GM12878 (cell line): ENCODE results near the gene SH2B2. TPM values are rescaled to one million over a fixed set of nuclear protein-coding genes. Genes with fewer than 3 reads are reported as not detected.

Experiments used
- ATAC-seq: fragments of 200-7000 bp; cut with Tn5 transposase; 3 replicates; pipeline ENCODE4 v1.9.1; 2020; ENCODE audit warnings: mild to moderate bottlenecking, moderate library complexity
- BruUV-seq: library from RNA; stranded (reverse); fragments of 400-500 nt; replicated peaks from 2 replicates; lab custom pipeline; 2021; lab: Mats Ljungman, UMichigan
- CTCF ChIA-PET: fragments of 300-600 bp; sonication (Branson Sonifier 250); formaldehyde crosslinking; extraction: SDS; loops from one replicate; lab custom pipeline; 2021; ENCODE audit warnings: inconsistent platforms; lab: Yijun Ruan, JAX
- POLR2A ChIA-PET: fragments of 350-600 bp; formaldehyde crosslinking; extraction: SDS; loops from one replicate; lab custom pipeline; 2021; ENCODE audit warnings: inconsistent platforms; lab: Charles Lee
- RAD21 ChIA-PET: fragments of 300-600 bp; sonication (Branson Sonifier 250); formaldehyde crosslinking; loops from one replicate; lab custom pipeline; 2023; ENCODE audit warnings: antibody characterized with exemption; ENCODE audit not compliant: unreplicated experiment; lab: Charles Lee
- SMC1A ChIA-PET: fragments of 300-600 bp; sonication (Branson Sonifier 250); formaldehyde crosslinking; loops from one replicate; lab custom pipeline; 2023; ENCODE audit not compliant: unreplicated experiment, uncharacterized antibody; lab: Charles Lee
- DNase-seq: peaks from one replicate; pipeline ENCODE4 v3.0.0-alpha.2; 2011; ENCODE audit warnings: low read depth, low spot score
- FAIRE-seq: peaks from 3 replicates; lab custom pipeline; 2011; peaks lifted over from hg19 to GRCh38; lab: Jason Lieb, UNC
- H2AFZ ChIP-seq: 2 replicates; pipeline ENCODE4 v1.6.0; 2011; ENCODE audit warnings: low read depth, low read length, control low read depth; ENCODE audit not compliant: control insufficient read depth
- H3K27ac ChIP-seq: 2 replicates; pipeline ENCODE4 v1.5.1; 2011; ENCODE audit warnings: control low read depth; ENCODE audit not compliant: control insufficient read depth, insufficient read depth
- H3K27me3 ChIP-seq, 2 experiments: replicated peaks in 1 of 2; 2 replicates each; pipeline versions ENCODE4 v1.6.0 to v1.6.1; 2011; ENCODE audit warnings: low read length in 1 of 2; ENCODE audit not compliant: control insufficient read depth in 2 of 2, insufficient read depth in 2 of 2
- H3K36me3 ChIP-seq, 2 experiments: 2 replicates each; pipeline ENCODE4 v1.5.1; 2011; ENCODE audit warnings: low read length in 1 of 2; ENCODE audit not compliant: control insufficient read depth in 2 of 2, insufficient read depth in 2 of 2
- H3K4me1 ChIP-seq: 2 replicates; pipeline ENCODE4 v1.6.1; 2011; ENCODE audit warnings: mild to moderate bottlenecking, low read length, moderate library complexity, mixed read lengths; ENCODE audit not compliant: control insufficient read depth, insufficient read depth
- H3K4me2 ChIP-seq: 2 replicates; pipeline ENCODE4 v1.6.0; 2011; ENCODE audit warnings: control low read depth; ENCODE audit not compliant: control insufficient read depth, insufficient read depth
- H3K4me3 ChIP-seq: fragments of 200-600 bp; sonication (generic); 2 replicates; pipeline ENCODE4 v1.5.1; 2016
- H3K79me2 ChIP-seq: 2 replicates; pipeline ENCODE4 v1.6.0; 2011; ENCODE audit warnings: low read length; ENCODE audit not compliant: control insufficient read depth, insufficient read depth
- H3K9ac ChIP-seq: 2 replicates; pipeline ENCODE4 v1.8.0; 2011; ENCODE audit warnings: low read length, control low read depth, mixed read lengths; ENCODE audit not compliant: control insufficient read depth, insufficient read depth
- H3K9me3 ChIP-seq: replicated peaks from 3 replicates; pipeline ENCODE4 v1.5.1; 2011; ENCODE audit warnings: mild to moderate bottlenecking, low read length; ENCODE audit not compliant: control insufficient read depth, insufficient read depth
- H4K20me1 ChIP-seq: 2 replicates; pipeline ENCODE4 v1.6.0; 2011; ENCODE audit not compliant: control insufficient read depth, insufficient read depth
- ASH2L ChIP-seq: fragments of 300-600, 200-600 bp; sonication (generic); IDR thresholded peaks from 2 replicates; pipeline ENCODE4 v1.6.1; 2017; ENCODE audit warnings: low read depth, mild to moderate bottlenecking, borderline replicate concordance
- CHD4 ChIP-seq: fragments of 200-600 bp; sonication (generic); IDR thresholded peaks from 2 replicates; pipeline ENCODE4 v1.6.1; 2016; ENCODE audit warnings: mild to moderate bottlenecking
- CREM ChIP-seq: IDR thresholded peaks from 2 replicates; pipeline ENCODE4 v1.6.1; 2014; ENCODE audit warnings: antibody characterized with exemption, low read depth
- GABPA ChIP-seq: IDR thresholded peaks from 2 replicates; pipeline ENCODE4 v1.6.1; 2014; ENCODE audit warnings: antibody characterized with exemption, low read depth, mild to moderate bottlenecking, inconsistent platforms
- HDGF ChIP-seq: fragments of 450-650 bp; IDR thresholded peaks from 2 replicates; pipeline ENCODE4 v1.6.1; 2016; ENCODE audit warnings: antibody characterized with exemption
- NFYB ChIP-seq: IDR thresholded peaks from 2 replicates; pipeline ENCODE4 v1.6.1; 2011; ENCODE audit warnings: low read depth, mild to moderate bottlenecking, low read length, improper control_type of control experiment, moderate library complexity; ENCODE audit not compliant: insufficient read depth
- POLR2A ChIP-seq: IDR thresholded peaks from 2 replicates; pipeline ENCODE4 v1.6.1; 2011; ENCODE audit warnings: low read depth, mild to moderate bottlenecking, low read length
- POU2F2 ChIP-seq: IDR thresholded peaks from 3 replicates; pipeline ENCODE4 v1.6.1; 2011; ENCODE audit warnings: low read depth, mild to moderate bottlenecking, low read length, borderline replicate concordance
- RELA ChIP-seq: fragments of 450-650 bp; IDR thresholded peaks from 2 replicates; pipeline ENCODE4 v1.8.0; 2014; ENCODE audit warnings: borderline replicate concordance; ENCODE audit not compliant: partially characterized antibody
- SIX5 ChIP-seq: IDR thresholded peaks from 2 replicates; pipeline ENCODE4 v1.6.1; 2011; ENCODE audit warnings: mild to moderate bottlenecking, low read depth, low read length, moderate library complexity; ENCODE audit not compliant: severe bottlenecking
- SREBF2 ChIP-seq: IDR thresholded peaks from 2 replicates; pipeline ENCODE4 v1.6.1; 2012; ENCODE audit warnings: mild to moderate bottlenecking, low read length
- TAF1 ChIP-seq: IDR thresholded peaks from 2 replicates; pipeline ENCODE4 v1.6.1; 2011; ENCODE audit warnings: mild to moderate bottlenecking, low read depth, low read length, borderline replicate concordance
- TBL1XR1 ChIP-seq: IDR thresholded peaks from 2 replicates; pipeline ENCODE4 v1.6.1; 2012; ENCODE audit warnings: low read depth, low read length, improper control_type of control experiment
- YBX1 ChIP-seq: fragments of 450-650 bp; IDR thresholded peaks from 2 replicates; pipeline ENCODE4 v1.6.1; 2016; ENCODE audit warnings: antibody characterized with exemption
- WGBS: methylation state at CpG from one replicate; pipeline ENCODE4 v1.1.6; 2016; ENCODE audit warnings: low lambda C conversion rate; ENCODE audit not compliant: insufficient replicate concordance, insufficient coverage; ENCODE audit errors: missing lambda C conversion rate; 5-methylcytosine and 5-hydroxymethylcytosine counted together
- in situ Hi-C: fragments of 300-500 bp; cut with MboI; formaldehyde crosslinking; loops from 9 replicates; pipeline ENCODE4 v1.14.3; 2018; ENCODE audit warnings: mixed read lengths
- intact Hi-C: fragments of 100-400 bp; cut with micrococcal nuclease; formaldehyde crosslinking; loops from one replicate; pipeline ENCODE4 v1.14.2; 2022; ENCODE audit not compliant: unreplicated experiment
- polyA plus RNA-seq, 11 experiments: library from polyadenylated mRNA; depleted of rRNA in 4 of 11; unstranded in 6 of 11; stranded (reverse) in 5 of 11; fragments of >200 nt; fragmentation: Nextera tagmentation in 4 of 11; fragmentation: Illumina TruSeq in 1 of 11; extraction: Ambion mirVana in 4 of 11; extraction: Trizol in 1 of 11; gene quantifications; 1 replicate in 1 of 11; 2 replicates in 10 of 11; pipeline versions ENCODE4 v1.2.1 to v1.2.3, GENCODE V29; 2011 to 2016; ENCODE audit warnings: inconsistent platforms in 2 of 11, missing spikeins in 2 of 11, low read depth in 1 of 11
- total RNA-seq, 4 experiments: library from RNA; depleted of rRNA in 3 of 4; stranded (reverse); fragments of >200 nt in 3 of 4; fragmentation: Illumina TruSeq in 1 of 4; extraction: Trizol in 1 of 4; gene quantifications; 2 replicates each; pipeline versions ENCODE4 v1.2.1 to v1.2.3, GENCODE V29; 2013 to 2021
- TF ChIP-seq, protein P1 (sequence below): fragments of 450-650 bp; IDR thresholded peaks from 2 replicates; pipeline ENCODE4 v1.6.1; 2016; ENCODE audit warnings: mild to moderate bottlenecking
- TF ChIP-seq, protein P2 (sequence below): fragments of 150-350 bp; IDR thresholded peaks from 2 replicates; pipeline ENCODE4 v1.6.1; 2016; ENCODE audit warnings: low read depth, low read length

Gene SH2B2
- total and polyA plus RNA-seq, 10 of the 15 experiments (the other 5 are each of a cell fraction or from before 2014, with no cell fraction given) = 0.13 to 55.1 (median 7.4) TPM; not detected in 1

DNA sequence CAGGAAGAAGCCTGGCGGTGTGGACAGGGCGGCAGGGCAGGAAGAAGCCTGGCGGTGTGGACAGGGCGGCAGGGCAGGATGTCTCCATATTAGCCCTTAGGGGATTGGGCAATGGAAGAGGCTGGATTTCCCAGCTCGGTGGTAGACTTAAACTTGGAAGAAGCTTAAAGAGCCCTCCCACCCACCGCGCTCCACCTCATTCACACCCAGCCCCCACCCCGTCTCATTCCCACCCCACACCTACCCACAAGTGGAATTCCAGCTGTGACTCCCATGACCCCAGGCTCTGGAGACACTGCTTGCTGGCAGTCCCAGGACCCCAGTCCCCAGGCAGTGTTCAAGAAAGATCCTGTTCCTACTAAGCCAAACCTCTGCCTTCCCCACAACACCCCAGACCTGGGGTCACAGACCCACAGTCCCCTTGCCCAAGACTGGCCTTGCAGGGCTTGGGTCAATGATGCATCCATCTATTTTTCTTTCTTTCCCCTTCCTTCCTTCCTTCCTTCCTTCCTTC is 35.6 kb downstream of the SH2B2 start:
- no TSS peak for BruUV-seq
- 89% methylated on average over 8 of the region's 8 CpGs for WGBS
- H3K79me2 ChIP-seq = no peaks in the 10 kb centered on the region
- ChIA-PET SMC1A (no interaction called here), CTCF (interaction anchor here (0.7 to 1.0 kb wide), 2 partner anchors 69 to 71 kb away, joined by 3 read pairs; no protein-coding TSS in a partner anchor)
- FAIRE-seq (no peak), DNase-seq (no peak)
- no peak overlapping the region for H3K9ac ChIP-seq
- no peak for TF ChIP-seq POU2F2
- TF ChIP-seq HDGF = no peak
- no peak for TF ChIP-seq SREBF2
- TF ChIP-seq TAF1 = no peak
- no peak for TF ChIP-seq POLR2A
- no peak for TF ChIP-seq GABPA
- TF ChIP-seq CHD4 = no peak
- no peak for TF ChIP-seq SIX5
- TF ChIP-seq, all 136 proteins: peak for 0
- no peak overlapping the region for H3K27ac ChIP-seq
- no peak overlapping the region for H3K4me3 ChIP-seq
- ChIA-PET POLR2A (interaction anchor here (1.1 kb wide), 1 partner anchor 9 kb away, joined by 4 read pairs; no protein-coding TSS in a partner anchor), RAD21 (interaction anchor here (0.6 kb wide), 1 partner anchor 958 kb away, joined by 3 read pairs; no protein-coding TSS in a partner anchor)
- in situ Hi-C loops = no loop called here
- H3K4me1 ChIP-seq = no peaks in the 10 kb centered on the region
- no peak overlapping the region for H3K4me2 ChIP-seq
- no peaks in the 10 kb centered on the region for H3K27me3 ChIP-seq
- no peaks in the 10 kb centered on the region for H4K20me1 ChIP-seq
- H2AFZ ChIP-seq = no peak overlapping the region
- H3K36me3 ChIP-seq = peaks cover 14 to 22% of the 10 kb centered on the region in 2 experiments
- no peak for ATAC-seq
- intact Hi-C loops = no loop called here
- no peaks in the 10 kb centered on the region for H3K9me3 ChIP-seq

DNA sequence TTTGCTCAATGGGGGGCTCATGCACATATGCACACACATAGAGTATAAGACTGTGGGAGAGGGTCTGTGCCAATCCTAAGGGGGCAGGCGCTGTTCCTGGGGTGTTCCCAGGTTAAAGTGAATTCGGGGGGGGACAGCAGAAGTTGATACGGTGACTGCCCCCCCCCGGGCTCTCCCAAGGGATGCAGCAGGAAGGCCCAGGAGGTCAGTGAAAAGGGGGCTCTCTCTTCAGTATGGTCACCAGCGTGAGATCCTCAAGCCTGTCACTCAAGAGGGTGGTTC is 37.2 kb downstream of the SH2B2 start:
- in situ Hi-C loops (no loop called here), intact Hi-C loops (no loop called here)
- H3K9ac ChIP-seq = no peak overlapping the region
- WGBS = 71% methylated on average over 5 of the region's 5 CpGs
- ATAC-seq (no peak), DNase-seq (no peak), FAIRE-seq (no peak)
- H3K9me3 ChIP-seq = no peaks in the 10 kb centered on the region
- no peaks in the 10 kb centered on the region for H3K27me3 ChIP-seq
- ChIA-PET CTCF (interaction anchor here (1.1 kb wide), 1 partner anchor 35 kb away, joined by 3 read pairs; no protein-coding TSS in a partner anchor), POLR2A (no interaction called here), SMC1A (no interaction called here), RAD21 (no interaction called here)
- no peak overlapping the region for H3K27ac ChIP-seq
- H3K4me2 ChIP-seq = no peak overlapping the region
- no peaks in the 10 kb centered on the region for H3K79me2 ChIP-seq
- peaks cover 4 to 13% of the 10 kb centered on the region in 2 experiments; a peak in 3 of 4 replicates for H3K36me3 ChIP-seq
- BruUV-seq = no TSS peak
- no peak overlapping the region for H3K4me3 ChIP-seq
- no peaks in the 10 kb centered on the region for H4K20me1 ChIP-seq
- no peaks in the 10 kb centered on the region for H3K4me1 ChIP-seq
- no peak overlapping the region for H2AFZ ChIP-seq
- TF ChIP-seq ASH2L (no peak), RELA (no peak), CREM (no peak), NFYB (no peak), TBL1XR1 (no peak), YBX1 (no peak)
- TF ChIP-seq, protein P1, sequence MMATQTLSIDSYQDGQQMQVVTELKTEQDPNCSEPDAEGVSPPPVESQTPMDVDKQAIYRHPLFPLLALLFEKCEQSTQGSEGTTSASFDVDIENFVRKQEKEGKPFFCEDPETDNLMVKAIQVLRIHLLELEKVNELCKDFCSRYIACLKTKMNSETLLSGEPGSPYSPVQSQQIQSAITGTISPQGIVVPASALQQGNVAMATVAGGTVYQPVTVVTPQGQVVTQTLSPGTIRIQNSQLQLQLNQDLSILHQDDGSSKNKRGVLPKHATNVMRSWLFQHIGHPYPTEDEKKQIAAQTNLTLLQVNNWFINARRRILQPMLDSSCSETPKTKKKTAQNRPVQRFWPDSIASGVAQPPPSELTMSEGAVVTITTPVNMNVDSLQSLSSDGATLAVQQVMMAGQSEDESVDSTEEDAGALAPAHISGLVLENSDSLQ = no peak
- TF ChIP-seq, protein P2, sequence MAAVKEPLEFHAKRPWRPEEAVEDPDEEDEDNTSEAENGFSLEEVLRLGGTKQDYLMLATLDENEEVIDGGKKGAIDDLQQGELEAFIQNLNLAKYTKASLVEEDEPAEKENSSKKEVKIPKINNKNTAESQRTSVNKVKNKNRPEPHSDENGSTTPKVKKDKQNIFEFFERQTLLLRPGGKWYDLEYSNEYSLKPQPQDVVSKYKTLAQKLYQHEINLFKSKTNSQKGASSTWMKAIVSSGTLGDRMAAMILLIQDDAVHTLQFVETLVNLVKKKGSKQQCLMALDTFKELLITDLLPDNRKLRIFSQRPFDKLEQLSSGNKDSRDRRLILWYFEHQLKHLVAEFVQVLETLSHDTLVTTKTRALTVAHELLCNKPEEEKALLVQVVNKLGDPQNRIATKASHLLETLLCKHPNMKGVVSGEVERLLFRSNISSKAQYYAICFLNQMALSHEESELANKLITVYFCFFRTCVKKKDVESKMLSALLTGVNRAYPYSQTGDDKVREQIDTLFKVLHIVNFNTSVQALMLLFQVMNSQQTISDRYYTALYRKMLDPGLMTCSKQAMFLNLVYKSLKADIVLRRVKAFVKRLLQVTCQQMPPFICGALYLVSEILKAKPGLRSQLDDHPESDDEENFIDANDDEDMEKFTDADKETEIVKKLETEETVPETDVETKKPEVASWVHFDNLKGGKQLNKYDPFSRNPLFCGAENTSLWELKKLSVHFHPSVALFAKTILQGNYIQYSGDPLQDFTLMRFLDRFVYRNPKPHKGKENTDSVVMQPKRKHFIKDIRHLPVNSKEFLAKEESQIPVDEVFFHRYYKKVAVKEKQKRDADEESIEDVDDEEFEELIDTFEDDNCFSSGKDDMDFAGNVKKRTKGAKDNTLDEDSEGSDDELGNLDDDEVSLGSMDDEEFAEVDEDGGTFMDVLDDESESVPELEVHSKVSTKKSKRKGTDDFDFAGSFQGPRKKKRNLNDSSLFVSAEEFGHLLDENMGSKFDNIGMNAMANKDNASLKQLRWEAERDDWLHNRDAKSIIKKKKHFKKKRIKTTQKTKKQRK = no peak
